ENCODE results near the gene SCGB1A1.
"Not testable (repeated sequence)": the region's sequence is repeated elsewhere in the genome, so short reads cannot be mapped to it uniquely, and the experiment has no call there.

SCGB1A1 gene

GRCh38 chr11:62423012-62423411, 4.2 kb downstream of the SCGB1A1 start:
- DNase-seq = no peak

- DNase-seq = no peak
Observed at GRCh38 chr11:62427630-62428233, 8.9 kb downstream of the SCGB1A1 start.

- DNase-seq = no peak
Observed at GRCh38 chr11:62428871-62429560, 10.2 kb downstream of the SCGB1A1 start.

- DNase-seq = no peak
Observed at GRCh38 chr11:62430425-62430824, 11.6 kb downstream of the SCGB1A1 start.

GRCh38 chr11:62431171-62431901, 12.5 kb downstream of the SCGB1A1 start:
- DNase-seq = no peak

- no peak for DNase-seq
Observed at GRCh38 chr11:62432695-62433094, 13.9 kb downstream of the SCGB1A1 start.

- no peak for DNase-seq
Observed at GRCh38 chr11:62433141-62433903, 14.5 kb downstream of the SCGB1A1 start.

- no peak for DNase-seq
Observed at GRCh38 chr11:62433904-62434276, 15.1 kb downstream of the SCGB1A1 start.

- peak in 1 of 2 experiments; percentile 12 for DNase-seq
Observed at GRCh38 chr11:62435846-62436660, 17.2 kb downstream of the SCGB1A1 start.

- DNase-seq = no peak
Observed at GRCh38 chr11:62437616-62438015, 18.8 kb downstream of the SCGB1A1 start.

- DNase-seq = no peak
Observed at GRCh38 chr11:62438641-62439040, 19.8 kb downstream of the SCGB1A1 start.

- no peak for DNase-seq
Observed at GRCh38 chr11:62439785-62440602, 21.2 kb downstream of the SCGB1A1 start.

GRCh38 chr11:62443390-62444235, 24.8 kb downstream of the SCGB1A1 start:
- no peak for DNase-seq

- peak in 1 of 2 experiments; percentile 63 for DNase-seq
Observed at GRCh38 chr11:62444236-62444833, 25.5 kb downstream of the SCGB1A1 start.

GRCh38 chr11:62444835-62445234, 26.0 kb downstream of the SCGB1A1 start:
- no peak for DNase-seq

- DNase-seq = no peak
Observed at GRCh38 chr11:62445314-62445740, 26.5 kb downstream of the SCGB1A1 start.

GRCh38 chr11:62446091-62446490, 27.3 kb downstream of the SCGB1A1 start:
- no peak for DNase-seq

GRCh38 chr11:62449451-62449851, 30.6 kb downstream of the SCGB1A1 start:
- no peak for DNase-seq

- DNase-seq = not testable (repeated sequence)
Observed at GRCh38 chr11:62449912-62450311, 31.1 kb downstream of the SCGB1A1 start.

All from NCI-H524 (cell line).